Ovary (tissue), 9 donors: ENCODE results near the gene SHC3. TPM values are rescaled to one million over a fixed set of nuclear protein-coding genes. Genes with fewer than 3 reads are reported as not detected.
A peak's percentile ranks its signal among the peaks of the same experiment; 100 is the strongest.

Experiments used
- DNase-seq, 5 donors: peaks; one replicate each; pipeline ENCODE4 v3.0.0-alpha.2; 2019 to 2020
- H3K27ac ChIP-seq, 2 donors: fragments of 200-600 bp; one replicate each; pipeline versions ENCODE4 v1.5.1 to v1.8.0; 2019 to 2022
- H3K27me3 ChIP-seq: fragments of 200-600 bp; one replicate; pipeline ENCODE4 v1.8.0; 2022
- H3K36me3 ChIP-seq: fragments of 200-600 bp; sonication (generic); one replicate; pipeline ENCODE4 v1.5.1; 2019
- H3K4me1 ChIP-seq: one replicate; pipeline ENCODE4 v1.8.1; 2013; ENCODE audit warnings: mild to moderate bottlenecking, moderate library complexity; ENCODE audit not compliant: insufficient read depth
- H3K4me3 ChIP-seq: fragments of 200-600 bp; sonication (generic); one replicate; pipeline ENCODE4 v1.5.1; 2017
- H3K9me3 ChIP-seq, 2 donors: fragments of 200-600 bp in 1 of 2; sonication (generic) in 1 of 2; one replicate each; pipeline versions ENCODE4 v1.5.1 to v1.8.1; 2013 to 2019; ENCODE audit warnings: mild to moderate bottlenecking in 1 of 2, moderate library complexity in 1 of 2
- CTCF ChIP-seq, 3 donors: fragments of 450-650 bp in 2 of 3; fragments of 200-600 bp in 1 of 3; IDR thresholded peaks; one replicate each; pipeline versions ENCODE4 v1.5.1 to v1.8.0; 2016 to 2022; ENCODE audit warnings: antibody characterized with exemption in 3 of 3, mild to moderate bottlenecking in 1 of 3
- EP300 ChIP-seq: sonication (generic); formaldehyde crosslinking; IDR thresholded peaks from one replicate; pipeline ENCODE4 v1.6.1; 2017; ENCODE audit warnings: antibody characterized with exemption
- POLR2A ChIP-seq: fragments of 450-650 bp; IDR thresholded peaks from one replicate; pipeline ENCODE4 v1.6.1; 2017; ENCODE audit warnings: antibody characterized with exemption, mild to moderate bottlenecking, moderate library complexity
- WGBS, 3 donors: extraction: QIAGEN DNeasy Blood & Tissue Kit in 1 of 3; methylation state at CpG; one replicate each; pipeline versions ENCODE4 v1.1.5 to v1.1.7; 2013 to 2017; 5-methylcytosine and 5-hydroxymethylcytosine counted together
- intact Hi-C, 4 donors: fragments of 100-400 bp; cut with DNase I; formaldehyde crosslinking; loops; one replicate each; pipeline versions ENCODE4 v1.11.0 to v1.15.1; 2022 to 2023
- polyA plus RNA-seq, 2 donors: library from polyadenylated mRNA; stranded (reverse); fragments of 200-250 nt in 1 of 2; fragments of 350-450 nt in 1 of 2; fragmentation: Illumina TruSeq in 1 of 2; extraction: RNeasy Lipid Tissue Mini Kit (QIAGEN cat#74804) in 1 of 2; gene quantifications; one replicate each; pipeline ENCODE4 v1.2.3, GENCODE V29; 2013 to 2014
- total RNA-seq, 7 donors: library from RNA; depleted of rRNA in 2 of 7; stranded (reverse); fragments of >200 nt in 2 of 7; fragmentation: NEBNext Ultra II Directional in 3 of 7; extraction: Animal tissue kit (Norgen Biotek cat#: 25700) in 3 of 7; gene quantifications; one replicate each; pipeline versions ENCODE4 v1.1.0 to v1.2.4, GENCODE V29; 2016 to 2023
- donor health status: DM: no; HTN: no; CAD: no; lungs with moderate emphysema.
- donor health status: DM: no; HTN: no; CAD: no.
- donor health status: Bipolar disorder and iron deficiency.
- donor health status: DM: yes; HTN: yes; CAD: no.
- donor health status: DM: no; HTN: no; CAD: no.
- donor health status: DM: yes; HTN: yes; CAD: no.

The SHC3 gene
- total and polyA plus RNA-seq, 9 donors: 0.05 to 1.0 (median 0.46) TPM

- WGBS, 3 donors: 59 to 70% (median 68%) methylated on average over 11 of the region's 11 CpGs
- H3K27me3 ChIP-seq: no peaks in the 10 kb centered on the region
- intact Hi-C loops: no loop called here
Measured at GRCh38 chr9:89178830-89179539, 367 bp upstream of the SHC3 start.

DNA sequence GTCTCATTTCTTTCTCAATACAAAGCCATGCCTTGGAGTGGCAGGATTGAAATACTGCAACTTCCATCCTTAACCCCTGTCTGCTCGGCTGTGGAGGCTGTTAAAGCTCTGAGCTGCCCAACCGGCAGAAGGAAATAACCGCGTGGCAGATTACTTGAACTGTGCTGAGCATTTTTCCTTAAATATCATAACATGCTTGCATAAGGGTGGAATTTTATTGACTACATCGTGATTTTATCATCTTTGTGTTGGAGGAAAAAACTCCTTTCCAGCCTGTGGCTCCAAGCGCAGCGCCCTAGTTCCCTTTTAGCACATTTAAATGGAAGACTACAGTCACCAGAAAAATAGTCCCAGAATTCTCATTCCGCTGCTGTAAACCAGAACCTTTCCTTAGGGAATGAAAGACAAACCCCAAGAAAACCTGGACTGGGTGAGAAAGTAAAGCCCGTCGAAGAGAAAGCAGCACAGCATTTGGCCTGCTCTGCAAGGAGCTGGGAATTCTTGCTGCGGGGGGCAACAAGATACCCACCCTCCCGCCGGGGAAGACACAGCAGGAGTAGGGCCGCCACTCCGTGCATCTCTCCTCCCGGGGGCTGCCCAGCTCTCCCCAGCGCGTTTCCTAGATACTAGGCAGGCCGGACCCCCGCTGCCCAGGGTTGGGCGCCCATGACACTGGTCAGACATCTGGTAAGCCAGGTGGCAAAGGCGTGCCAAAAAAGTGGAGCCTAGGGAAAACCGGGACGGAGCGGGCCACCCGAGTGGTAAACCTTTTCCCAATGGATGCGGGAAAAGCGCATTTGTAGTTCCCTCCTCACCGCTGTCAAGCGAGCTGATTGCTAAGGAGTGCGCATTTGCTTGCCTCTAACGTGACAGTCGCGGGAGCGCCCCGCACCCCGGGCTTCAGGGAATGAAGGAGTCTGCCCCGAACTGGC is 1.3 kb downstream of the SHC3 start:
- no peaks in the 10 kb centered on the region for H3K36me3 ChIP-seq
- DNase-seq: no peak
- H3K4me1 ChIP-seq: peaks cover 4% of the 10 kb centered on the region
- H3K27me3 ChIP-seq: no peaks in the 10 kb centered on the region
- TF ChIP-seq CTCF (IDR thresholded peaks at IDR 0.05) (no peak), EP300 (no peak), POLR2A (no peak)
- WGBS, 3 donors: 6 to 10% (median 7%) methylated on average over 37 to 38 of the region's 38 CpGs
- H3K27ac ChIP-seq: no peak overlapping the region
- intact Hi-C loops: no loop called here
- peaks cover 0 to 4% of the 10 kb centered on the region in 2 donors for H3K9me3 ChIP-seq
- peak overlapping the region; percentile 31 for H3K4me3 ChIP-seq

More at GRCh38 chr9:89178830-89179539, 367 bp upstream of the SHC3 start:
- H3K36me3 ChIP-seq: no peaks in the 10 kb centered on the region
- H3K4me3 ChIP-seq: no peak overlapping the region
- TF ChIP-seq EP300: no peak
- TF ChIP-seq POLR2A: no peak
- no peak for TF ChIP-seq CTCF (IDR thresholded peaks at IDR 0.05)
- H3K4me1 ChIP-seq: peaks cover 4% of the 10 kb centered on the region
- no peak overlapping the region for H3K27ac ChIP-seq
- no peak for DNase-seq
- H3K9me3 ChIP-seq: peaks cover 0 to 4% of the 10 kb centered on the region in 2 donors

GRCh38 chr9:89175828-89176261 is 2.8 kb downstream of the SHC3 start:
- Histone ChIP-seq H3K27me3 (no peaks in the 10 kb centered on the region), H3K36me3 (no peaks in the 10 kb centered on the region), H3K27ac (no peak overlapping the region), H3K9me3 (peaks cover 0 to 4% of the 10 kb centered on the region in 2 donors), H3K4me3 (no peak overlapping the region), H3K4me1 (peaks cover 4% of the 10 kb centered on the region)
- 83 to 90% (median 84%) methylated on average over 5 of the region's 5 CpGs for WGBS, 3 donors
- intact Hi-C loops: no loop called here
- no peak for DNase-seq
- no peak for TF ChIP-seq POLR2A
- TF ChIP-seq EP300: no peak
- TF ChIP-seq CTCF (IDR thresholded peaks at IDR 0.05): no peak

DNA sequence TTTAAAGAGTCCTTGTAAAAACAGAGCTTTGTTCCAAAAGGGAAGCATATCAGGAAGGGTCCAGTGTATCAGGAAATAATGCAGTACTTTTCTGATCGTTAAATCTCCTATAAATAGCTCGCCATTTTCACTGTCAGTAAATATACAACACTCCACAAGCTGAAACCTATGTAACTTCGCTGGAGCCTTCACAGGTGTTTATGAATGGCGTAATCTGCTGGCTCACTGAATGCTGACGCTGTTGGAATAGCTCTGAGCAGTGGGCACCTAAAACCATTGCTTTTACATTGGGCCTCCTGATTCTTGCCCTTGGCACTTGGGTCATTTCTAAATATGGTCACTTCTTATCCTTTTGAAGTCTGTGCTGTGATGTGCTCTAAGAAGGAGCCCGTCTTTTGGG is 4.3 kb downstream of the SHC3 start:
- TF ChIP-seq EP300 (no peak), POLR2A (no peak), CTCF (IDR thresholded peaks at IDR 0.05) (no peak)
- no peaks in the 10 kb centered on the region for H3K4me1 ChIP-seq
- H3K4me3 ChIP-seq: no peak overlapping the region
- H3K36me3 ChIP-seq: no peaks in the 10 kb centered on the region
- peaks cover 0 to 4% of the 10 kb centered on the region in 2 donors for H3K9me3 ChIP-seq
- no peaks in the 10 kb centered on the region for H3K27me3 ChIP-seq
- intact Hi-C loops: no loop called here
- WGBS, 3 donors: 70 to 80% (median 77%) methylated on average over 6 of the region's 6 CpGs
- DNase-seq: no peak
- no peak overlapping the region for H3K27ac ChIP-seq
